Esophagus (tissue), 2 donors: Measurements from ENCODE around the gene SUSD4. TPM values are rescaled to one million over a fixed set of nuclear protein-coding genes. Genes with fewer than 3 reads are reported as not detected.
A peak's percentile ranks its signal among the peaks of the same experiment; 100 is the strongest.

Source experiments
- H3K27ac ChIP-seq, 2 donors: one replicate each; pipeline ENCODE4 v1.5.1; 2013; ENCODE audit warnings: low read depth in 2 of 2, mild to moderate bottlenecking in 2 of 2, inconsistent platforms in 1 of 2, low read length in 1 of 2, moderate library complexity in 1 of 2
- H3K27me3 ChIP-seq, 2 donors: one replicate each; pipeline ENCODE4 v1.6.1; 2013; ENCODE audit warnings: low read length in 2 of 2, control low read depth in 1 of 2, mild to moderate bottlenecking in 1 of 2; ENCODE audit not compliant: insufficient read depth in 2 of 2, control insufficient read depth in 1 of 2
- H3K36me3 ChIP-seq, 2 donors: one replicate each; pipeline ENCODE4 v1.6.1; 2013; ENCODE audit warnings: low read length in 1 of 2; ENCODE audit not compliant: control insufficient read depth in 2 of 2, insufficient read depth in 2 of 2
- H3K4me1 ChIP-seq, 2 donors: one replicate each; pipeline ENCODE4 v1.6.1; 2013; ENCODE audit warnings: low read length in 1 of 2; ENCODE audit not compliant: control insufficient read depth in 2 of 2, insufficient read depth in 2 of 2
- H3K4me3 ChIP-seq, 2 donors: one replicate each; pipeline ENCODE4 v1.5.1; 2013; ENCODE audit warnings: low read length in 2 of 2, mild to moderate bottlenecking in 2 of 2, low read depth in 1 of 2, moderate library complexity in 1 of 2
- H3K9me3 ChIP-seq, 2 donors: one replicate each; pipeline ENCODE4 v1.6.1; 2013; ENCODE audit warnings: mild to moderate bottlenecking in 2 of 2, low read depth in 1 of 2, low read length in 1 of 2, moderate library complexity in 1 of 2; ENCODE audit not compliant: control insufficient read depth in 2 of 2, insufficient read depth in 1 of 2
- WGBS, 2 donors: extraction: QIAGEN DNeasy Blood & Tissue Kit; methylation state at CpG; one replicate each; pipeline ENCODE4 v1.1.7; 2013; 5-methylcytosine and 5-hydroxymethylcytosine counted together
- polyA plus RNA-seq, 2 donors: library from polyadenylated mRNA; stranded (reverse); fragments of 200-250 nt; gene quantifications; one replicate each; pipeline ENCODE4 v1.2.3, GENCODE V29; 2013
- donor health status: healthy with polysubstance abuse.
- donor health status: Bipolar disorder and iron deficiency.

The SUSD4 gene
- polyA plus RNA-seq, 2 donors, result 39.5 to 50.5 TPM

- Histone ChIP-seq H3K4me1 (no peaks in the 10 kb centered on the region), H3K4me3 (no peak overlapping the region), H3K27ac (no peak overlapping the region), H3K9me3 (no peaks in the 10 kb centered on the region), H3K27me3 (no peaks in the 10 kb centered on the region), H3K36me3 (peaks cover 0 to 6% of the 10 kb centered on the region in 2 donors)
- WGBS, 2 donors, result 77 to 78% methylated on average over 10 of the region's 10 CpGs
Measured at GRCh38 chr1:223264983-223265908, 98.7 kb downstream of the SUSD4 start.

- H3K27ac ChIP-seq, result no peak overlapping the region
- peaks cover 0 to under 1% of the 10 kb centered on the region in 2 donors for H3K4me1 ChIP-seq
- H3K4me3 ChIP-seq, result no peak overlapping the region
- peaks cover 0 to 6% of the 10 kb centered on the region in 2 donors for H3K36me3 ChIP-seq
- H3K27me3 ChIP-seq, result no peaks in the 10 kb centered on the region
- 70% methylated on average over 8 of the region's 8 CpGs for whole genome bisulfite sequencing, 2 donors
- no peaks in the 10 kb centered on the region for H3K9me3 ChIP-seq
Measured at GRCh38 chr1:223264529-223264928, 99.4 kb downstream of the SUSD4 start.

- peaks cover 0 to 4% of the 10 kb centered on the region in 2 donors for H3K4me1 ChIP-seq
- no peaks in the 10 kb centered on the region for H3K27me3 ChIP-seq
- H3K9me3 ChIP-seq, result no peaks in the 10 kb centered on the region
- H3K4me3 ChIP-seq, result no peak overlapping the region
- peaks cover 0 to 6% of the 10 kb centered on the region in 2 donors for H3K36me3 ChIP-seq
- 89 to 92% methylated on average over 3 of the region's 3 CpGs for WGBS, 2 donors
- no peak overlapping the region for H3K27ac ChIP-seq
Measured at GRCh38 chr1:223261914-223262313, 102.1 kb downstream of the SUSD4 start.

- Histone ChIP-seq H3K9me3 (no peaks in the 10 kb centered on the region), H3K4me3 (no peak overlapping the region), H3K36me3 (peaks cover 0 to 3% of the 10 kb centered on the region in 2 donors), H3K27me3 (no peaks in the 10 kb centered on the region), H3K27ac (no peak overlapping the region), H3K4me1 (peaks cover 0 to 9% of the 10 kb centered on the region in 2 donors)
- 95 to 98% methylated on average over 7 of the region's 7 CpGs for WGBS, 2 donors
Measured at GRCh38 chr1:223260712-223261111, 103.3 kb downstream of the SUSD4 start.

- Histone ChIP-seq H3K4me3 (no peak overlapping the region), H3K4me1 (peaks cover 0 to 13% of the 10 kb centered on the region in 2 donors), H3K27me3 (no peaks in the 10 kb centered on the region), H3K27ac (no peak overlapping the region), H3K9me3 (no peaks in the 10 kb centered on the region), H3K36me3 (no peaks in the 10 kb centered on the region)
- WGBS, 2 donors, result 89 to 97% methylated on average over 3 of the region's 3 CpGs
Measured at GRCh38 chr1:223259462-223259861, 104.5 kb downstream of the SUSD4 start.

GRCh38 chr1:223258751-223259198 lies 105.2 kb downstream of the SUSD4 start:
- Histone ChIP-seq H3K27me3 (no peaks in the 10 kb centered on the region), H3K36me3 (no peaks in the 10 kb centered on the region), H3K4me1 (peaks cover 0 to 13% of the 10 kb centered on the region in 2 donors), H3K9me3 (no peaks in the 10 kb centered on the region), H3K27ac (peak overlapping the region in 1 of 2 donors; percentile 62), H3K4me3 (no peak overlapping the region)
- 44 to 62% methylated on average over 6 of the region's 6 CpGs for WGBS, 2 donors

- Histone ChIP-seq H3K9me3 (no peaks in the 10 kb centered on the region), H3K27me3 (no peaks in the 10 kb centered on the region), H3K4me3 (no peak overlapping the region), H3K36me3 (no peaks in the 10 kb centered on the region), H3K4me1 (peaks cover 0 to 13% of the 10 kb centered on the region in 2 donors), H3K27ac (peak overlapping the region in 1 of 2 donors; percentile 62)
- WGBS, 2 donors, result 82 to 86% methylated on average over 8 of the region's 8 CpGs
Measured at GRCh38 chr1:223257856-223258550, 106.0 kb downstream of the SUSD4 start.

- Histone ChIP-seq H3K4me3 (no peak overlapping the region), H3K36me3 (no peaks in the 10 kb centered on the region), H3K4me1 (peaks cover 0 to 15% of the 10 kb centered on the region in 2 donors), H3K27me3 (no peaks in the 10 kb centered on the region), H3K27ac (peak overlapping the region; percentile 55 to 85), H3K9me3 (no peaks in the 10 kb centered on the region)
- 56 to 80% methylated on average over 3 of the region's 3 CpGs for WGBS, 2 donors
Measured at GRCh38 chr1:223256034-223256433, 107.9 kb downstream of the SUSD4 start.

GRCh38 chr1:223253916-223254315 lies 110.1 kb downstream of the SUSD4 start:
- Histone ChIP-seq H3K4me3 (no peak overlapping the region), H3K9me3 (no peaks in the 10 kb centered on the region), H3K4me1 (peaks cover 0 to 12% of the 10 kb centered on the region in 2 donors), H3K27me3 (no peaks in the 10 kb centered on the region), H3K27ac (no peak overlapping the region), H3K36me3 (no peaks in the 10 kb centered on the region)
- WGBS, 2 donors, result 70 to 86% methylated on average over 3 of the region's 3 CpGs
